Loucy (cell line): ENCODE measurements around the gene ADAMTSL4.

ENCODE experiments used
- CTCF ChIP-seq: fragments of 200-600 bp; sonication (generic); conservative IDR thresholded peaks from 2 replicates; pipeline ENCODE4 v1.5.1; 2014; ENCODE audit warnings: mild to moderate bottlenecking, antibody characterized with exemption, low read length
- EZH2phosphoT487 ChIP-seq: fragments of 200-600 bp; IDR thresholded peaks from 2 replicates; pipeline ENCODE4 v1.6.1; 2018; ENCODE audit warnings: antibody characterized with exemption, mild to moderate bottlenecking, moderate library complexity, borderline replicate concordance

GRCh38 chr1:150579110-150579944 is 30.1 kb downstream of the ADAMTSL4 start, which contains the start of gene MCL1:
- TF ChIP-seq CTCF, result no peak
- TF ChIP-seq EZH2phosphoT487, result no peak
